NCI-H146 treated with DMSO at 0.1 percent for 48 hours (cell line): Measurements from ENCODE around the gene UBE2F.
A peak's percentile ranks its signal among the peaks of the same experiment; 100 is the strongest.

Experiments used
- DNase-seq: peaks from one replicate; lab custom pipeline; 2025; ENCODE audit not compliant: unreplicated experiment; lab: John Stamatoyannopoulos, UW

Gene UBE2F

GRCh38 chr2:237966565-237967462, at the start of gene UBE2F:
UBE2F (plus strand) TSS chr2:237967014; CDS start chr2:237973108, 6,094 bp downstream.
- DNase-seq: peak; percentile 92

DNA sequence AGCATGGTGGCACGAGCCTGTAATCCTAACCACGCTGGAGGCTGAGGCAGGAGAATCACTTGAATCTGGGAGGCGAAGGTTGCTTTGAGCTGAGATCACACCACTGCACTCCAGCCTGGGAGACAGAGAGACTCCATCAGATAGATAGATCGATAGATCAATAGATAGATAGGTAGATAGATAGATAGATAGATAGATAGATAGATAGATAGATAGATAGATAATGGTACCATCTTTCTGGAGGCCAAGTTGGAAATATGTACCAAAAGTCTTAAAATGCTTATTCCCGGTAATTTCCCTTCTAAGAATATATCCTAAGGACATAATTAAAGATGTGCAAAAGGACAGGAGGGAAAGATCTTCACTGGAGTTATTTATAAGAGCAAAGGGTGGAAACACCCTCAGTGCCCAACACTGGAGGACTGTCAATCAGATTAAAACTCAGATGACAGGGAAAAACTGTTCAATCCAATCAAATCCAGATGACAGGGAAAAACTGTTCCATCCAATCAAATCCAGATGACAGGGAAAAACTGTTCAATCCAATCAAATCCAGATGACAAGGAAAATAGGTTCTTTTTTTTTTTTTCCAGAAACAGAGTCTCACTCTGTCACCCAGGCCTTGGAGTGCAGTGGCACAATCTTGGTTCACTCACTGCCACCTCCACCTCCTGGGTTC, 49.0 kb upstream of the UBE2F start:
- no peak for DNase-seq

GRCh38 chr2:237919593-237919992, 47.2 kb upstream of the UBE2F start:
- no peak for DNase-seq

DNA sequence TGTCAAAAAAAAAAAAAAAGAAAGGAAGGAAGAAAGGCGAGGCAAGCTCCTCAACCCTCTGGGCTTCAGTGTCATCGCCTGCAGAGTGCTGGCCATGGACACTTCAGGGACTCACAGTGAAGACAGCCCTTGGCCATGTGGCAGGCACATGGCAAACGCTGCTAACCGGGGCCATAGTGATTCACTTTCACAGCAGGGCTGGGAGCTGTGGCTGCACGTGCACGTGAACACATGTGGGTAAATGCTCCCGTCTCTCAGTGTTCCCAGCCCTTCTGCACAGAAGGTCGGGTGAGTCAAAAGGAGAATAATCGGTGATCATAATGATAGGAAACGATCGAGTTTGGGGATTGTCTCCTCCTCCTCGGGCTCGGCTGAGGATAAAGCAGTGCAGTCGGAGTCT, 46.1 kb upstream of the UBE2F start:
- DNase-seq: no peak

DNA sequence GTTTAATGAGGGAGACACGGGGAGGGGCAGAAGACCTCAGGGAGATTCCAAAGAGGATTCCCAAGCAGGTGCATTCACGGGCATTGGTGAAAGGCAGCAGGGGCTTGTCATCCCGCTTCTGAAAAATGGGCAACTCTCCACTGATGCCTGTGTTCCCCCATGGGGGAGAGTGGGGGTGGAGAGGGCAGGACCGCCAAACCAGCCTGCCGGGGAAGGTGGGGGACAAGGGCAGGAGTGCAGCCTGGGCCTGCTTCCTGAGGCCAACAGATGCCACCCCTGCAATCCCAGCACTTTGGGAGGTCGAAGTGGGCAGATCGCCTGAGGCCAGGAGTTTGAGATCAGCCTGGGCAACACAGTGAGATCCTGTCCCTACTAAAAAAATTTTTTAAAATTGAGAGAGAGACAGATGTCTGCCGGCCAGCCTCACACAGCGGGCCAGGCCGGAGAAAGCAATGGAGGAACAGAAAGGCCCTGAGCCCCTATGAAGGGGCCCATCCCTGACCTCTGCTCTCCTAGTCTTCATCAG, 44.8 kb upstream of the UBE2F start:
- no peak for DNase-seq

DNA sequence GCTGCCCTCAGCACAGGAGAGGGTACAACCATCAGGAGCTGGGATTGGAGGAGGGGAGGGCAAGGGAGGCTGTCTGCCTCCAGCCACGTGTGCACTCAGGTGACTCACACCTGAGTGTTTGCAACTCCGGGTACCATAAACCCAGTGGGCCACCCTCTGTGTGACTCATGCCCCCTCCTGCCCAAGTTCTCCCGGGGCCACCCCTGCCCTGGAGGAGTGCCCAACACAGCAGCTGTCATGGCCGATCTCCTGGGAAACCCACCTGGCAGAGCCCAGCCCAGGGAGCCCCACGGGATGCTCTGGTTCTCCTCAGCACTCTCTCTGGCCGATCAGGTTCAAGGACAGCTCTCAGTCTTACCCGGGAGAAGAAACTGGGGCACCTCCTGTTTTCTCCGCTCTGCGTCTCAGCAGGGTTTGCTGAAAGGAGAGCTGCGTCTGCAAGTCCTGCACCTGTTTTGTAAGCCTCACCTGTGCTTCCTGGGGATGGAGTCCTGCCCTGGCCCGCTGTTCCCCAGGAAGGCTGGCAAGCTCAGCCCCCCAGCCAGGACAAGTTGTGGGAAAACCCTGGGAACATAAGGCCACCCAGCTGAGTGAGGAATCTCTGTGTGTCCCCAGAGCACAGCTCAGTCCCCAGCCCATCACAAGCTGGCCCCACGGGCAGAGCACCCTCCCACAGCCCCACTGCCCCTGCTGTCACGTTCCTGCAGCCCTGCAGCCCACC, 44.0 kb upstream of the UBE2F start:
- DNase-seq: peak; percentile 11

DNA sequence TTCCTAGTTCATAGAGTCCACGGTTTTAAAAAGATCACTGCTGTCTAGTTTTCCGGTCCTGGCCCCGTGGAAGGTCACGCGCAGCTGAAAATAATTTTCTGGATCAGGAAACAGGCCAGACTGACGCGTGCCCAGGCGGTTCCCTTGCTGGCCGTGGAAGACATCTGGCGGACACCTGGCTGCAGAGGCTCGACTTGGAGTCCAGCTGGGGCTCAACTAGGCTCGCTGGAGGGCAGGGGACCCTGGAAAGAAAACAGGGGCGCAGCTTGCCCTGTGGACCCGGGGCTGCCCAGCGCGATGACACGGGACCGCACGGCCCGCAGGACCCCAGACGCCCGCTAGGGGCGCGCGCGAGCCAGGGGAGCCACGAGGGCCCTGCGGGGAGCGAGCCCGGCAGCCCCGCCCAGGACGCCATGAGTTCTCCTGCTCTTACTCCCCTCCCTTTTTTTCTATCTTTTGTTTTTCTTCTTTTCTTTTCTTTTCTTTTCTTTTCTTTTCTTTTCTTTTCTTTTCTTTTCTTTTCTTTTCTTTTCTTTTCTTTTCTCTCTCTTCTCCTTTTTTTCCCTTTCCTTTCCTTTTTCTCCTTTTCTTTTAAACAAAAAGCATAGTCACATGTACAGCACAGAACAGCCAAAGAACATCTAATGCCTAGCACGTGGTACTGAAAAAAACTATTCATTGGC, 43.2 kb upstream of the UBE2F start:
- DNase-seq: peak; percentile 16

DNA sequence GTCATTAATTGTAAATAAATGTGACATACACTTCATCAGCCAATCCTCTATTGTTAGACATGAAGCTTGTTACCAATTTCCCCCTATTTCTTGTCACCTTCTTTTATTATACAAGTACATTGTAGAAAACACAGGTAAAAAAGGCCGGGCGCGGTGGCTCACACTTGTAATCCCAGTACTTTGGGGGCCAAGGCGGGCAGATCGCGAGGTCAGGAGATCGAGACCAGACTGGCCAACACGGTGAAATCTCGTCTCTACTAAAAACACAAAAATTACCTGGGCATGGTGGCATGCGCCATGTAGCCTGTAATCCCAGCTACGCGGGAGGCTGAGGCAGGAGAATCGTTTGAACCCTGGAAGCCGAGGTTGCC, 42.7 kb upstream of the UBE2F start:
- DNase-seq: no peak

GRCh38 chr2:237927135-237927534, 39.7 kb upstream of the UBE2F start:
- no peak for DNase-seq

DNA sequence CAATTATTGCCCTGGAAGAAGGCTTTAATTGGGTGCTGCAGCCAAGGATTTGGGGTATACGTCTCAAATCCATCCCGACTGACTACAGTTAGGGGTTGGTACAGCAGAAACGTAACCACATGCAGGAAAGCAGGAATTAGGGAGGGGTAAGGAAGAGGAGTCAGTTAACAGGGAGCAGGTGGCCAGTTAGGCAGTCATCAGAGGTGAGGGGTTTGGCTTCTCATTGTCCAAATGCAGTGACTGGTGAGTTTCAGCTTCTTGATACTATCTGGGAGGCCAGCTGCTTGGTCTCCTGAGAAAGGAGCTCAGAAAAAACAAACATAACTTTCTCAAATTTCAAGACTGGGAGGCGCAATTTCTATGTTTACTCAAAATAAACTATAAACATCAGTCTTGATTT, 38.8 kb upstream of the UBE2F start:
- no peak for DNase-seq

DNA sequence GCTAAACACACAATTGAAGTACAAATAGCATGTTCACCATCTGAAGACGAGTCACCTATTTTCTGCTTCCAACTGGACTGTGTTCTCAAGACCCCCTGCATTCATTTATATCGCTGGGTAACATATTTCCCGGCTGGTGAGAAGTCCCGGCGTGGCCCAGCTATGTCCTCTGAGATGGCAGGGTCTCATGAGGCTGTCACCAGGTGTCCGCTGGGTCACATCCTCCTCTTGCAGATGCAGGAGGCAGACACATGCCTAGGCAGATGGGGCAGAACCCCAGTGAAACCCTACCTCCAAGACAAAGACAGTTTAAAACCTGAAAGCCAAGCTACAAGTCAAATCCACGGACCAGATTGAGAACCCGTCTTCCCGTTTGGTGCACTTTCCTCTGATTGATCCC, 36.8 kb upstream of the UBE2F start:
- no peak for DNase-seq

GRCh38 chr2:237931205-237931721, 35.6 kb upstream of the UBE2F start:
- no peak for DNase-seq

DNA sequence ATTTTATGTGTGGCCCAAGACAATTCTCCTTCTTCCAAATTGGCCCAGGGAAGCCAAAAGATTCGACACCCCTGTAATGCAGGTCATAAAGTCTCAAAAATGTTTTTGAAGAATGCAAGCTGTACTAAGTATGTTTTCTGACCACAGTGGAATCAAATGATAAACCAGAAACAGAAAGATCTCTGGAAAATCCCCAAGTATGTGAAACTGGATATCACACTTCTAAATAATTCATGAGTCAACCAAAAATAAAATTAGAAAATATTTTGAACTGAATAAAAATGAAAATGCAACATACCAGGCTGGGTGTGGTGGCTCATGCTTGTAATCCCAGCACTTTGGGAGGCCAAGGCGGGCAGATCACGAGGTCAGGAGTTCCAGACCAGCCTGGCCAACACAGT, 34.1 kb upstream of the UBE2F start:
- DNase-seq: no peak

- DNase-seq: no peak
Measured at GRCh38 chr2:237934186-237934585, 32.6 kb upstream of the UBE2F start.

DNA sequence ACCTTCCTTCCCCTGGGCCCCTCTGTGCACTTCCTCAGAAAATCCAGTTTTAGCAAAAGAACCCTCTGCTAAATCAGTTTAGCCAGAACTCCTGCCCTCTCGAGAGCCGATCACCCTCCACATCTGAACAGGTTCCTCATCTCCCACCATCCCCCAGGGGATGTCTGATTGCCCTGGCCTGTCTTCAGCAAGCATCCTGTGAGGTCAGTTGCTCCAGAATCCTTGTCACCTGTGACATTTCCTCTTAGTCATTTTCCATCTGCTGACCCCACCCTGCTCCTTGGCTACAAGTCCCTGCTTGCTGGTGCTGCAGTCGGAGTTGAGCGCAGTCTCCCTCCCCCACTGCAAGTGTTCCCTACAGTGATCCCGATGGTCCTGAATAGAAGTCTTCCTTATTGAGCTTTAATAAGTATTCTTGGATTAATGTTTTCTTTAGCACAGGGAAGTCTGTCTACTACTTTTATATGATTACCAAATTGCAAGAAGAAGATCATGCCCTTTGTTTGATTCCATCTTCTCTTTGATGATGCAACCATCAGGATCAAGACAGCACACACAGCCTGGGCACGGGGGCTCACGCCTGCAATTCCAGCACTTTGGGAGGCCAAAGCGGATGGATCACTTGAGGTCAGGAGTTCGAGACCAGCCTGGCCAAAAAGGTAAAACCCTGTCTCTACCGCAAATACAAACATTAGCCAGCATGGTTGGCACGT, 30.9 kb upstream of the UBE2F start:
- no peak for DNase-seq

GRCh38 chr2:237939251-237939650, 27.6 kb upstream of the UBE2F start:
- peak; percentile 58 for DNase-seq

DNA sequence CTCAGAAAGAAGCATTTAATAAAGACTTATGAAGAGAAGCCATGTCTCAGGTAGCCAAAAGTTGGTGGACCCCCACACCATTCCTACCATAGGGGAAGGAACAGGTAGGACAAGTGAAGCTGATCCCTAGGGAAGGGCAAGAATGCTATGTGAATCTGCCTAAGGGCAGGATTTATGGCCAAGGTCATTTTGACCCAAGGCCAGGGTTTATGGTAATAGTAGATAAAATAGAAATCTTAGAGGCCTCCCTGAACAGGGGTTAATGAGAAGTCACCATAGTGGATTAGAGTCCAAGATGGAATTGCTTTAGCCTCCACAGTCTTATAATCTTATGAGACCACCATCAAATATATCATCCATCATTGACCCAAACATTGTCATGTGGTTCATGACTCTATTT, 26.0 kb upstream of the UBE2F start:
- DNase-seq: no peak

GRCh38 chr2:237941239-237941638, 25.6 kb upstream of the UBE2F start:
- no peak for DNase-seq

DNA sequence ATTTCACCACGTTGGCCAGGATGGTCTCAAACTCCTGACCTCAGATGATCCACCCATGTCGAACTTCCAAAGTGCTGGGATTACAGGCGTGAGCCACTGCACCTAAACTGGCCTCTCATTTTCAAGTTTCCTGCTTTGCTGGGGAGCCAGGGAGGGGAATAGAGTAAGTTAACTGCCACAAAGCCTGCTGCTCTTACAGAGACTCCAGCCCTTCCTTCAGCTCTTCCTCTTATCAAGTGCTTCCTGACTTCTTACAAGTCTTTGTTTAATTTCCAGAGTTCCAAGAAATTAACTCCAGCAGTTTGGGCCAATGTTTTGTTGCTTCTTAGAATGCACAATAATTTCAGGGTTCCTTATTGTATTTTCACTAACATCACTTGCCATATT, 24.3 kb upstream of the UBE2F start:
- DNase-seq: no peak

- DNase-seq: no peak
Measured at GRCh38 chr2:237943395-237944094, 23.3 kb upstream of the UBE2F start.
